Liver (tissue), 9 donors: ENCODE measurements around the gene SAMD4A. TPM values are rescaled to one million over a fixed set of nuclear protein-coding genes. Genes with fewer than 3 reads are reported as not detected.

ENCODE experiments used
- DNase-seq: peaks from one replicate; pipeline ENCODE4 v3.0.0-alpha.2; 2017; ENCODE audit warnings: low spot score
- H3K27ac ChIP-seq, 2 donors: one replicate each; pipeline ENCODE4 v1.7.0; 2013; ENCODE audit warnings: inconsistent platforms in 2 of 2, low read length in 2 of 2, control low read depth in 1 of 2, low read depth in 1 of 2, mild to moderate bottlenecking in 1 of 2
- H3K27me3 ChIP-seq, 4 donors: one replicate each; pipeline versions ENCODE4 v1.6.1 to v1.7.0; 2013; ENCODE audit warnings: low read length in 3 of 4, inconsistent platforms in 1 of 4, mild to moderate bottlenecking in 1 of 4, moderate library complexity in 1 of 4; ENCODE audit not compliant: control insufficient read depth in 4 of 4, insufficient read depth in 4 of 4
- H3K36me3 ChIP-seq, 4 donors: one replicate each; pipeline versions ENCODE4 v1.6.1 to v1.7.0; 2013; ENCODE audit warnings: low read length in 3 of 4, mild to moderate bottlenecking in 3 of 4, low read depth in 1 of 4, moderate library complexity in 1 of 4; ENCODE audit not compliant: control insufficient read depth in 4 of 4, insufficient read depth in 3 of 4
- H3K4me1 ChIP-seq, 4 donors: one replicate each; pipeline versions ENCODE4 v1.6.1 to v1.7.0; 2013; ENCODE audit warnings: low read length in 3 of 4, mild to moderate bottlenecking in 3 of 4, moderate library complexity in 1 of 4; ENCODE audit not compliant: control insufficient read depth in 4 of 4, insufficient read depth in 4 of 4
- H3K4me3 ChIP-seq, 3 donors: one replicate each; pipeline versions ENCODE4 v1.6.1 to v1.7.0; 2013; ENCODE audit warnings: low read length in 3 of 3, control low read depth in 1 of 3, low read depth in 1 of 3, mild to moderate bottlenecking in 1 of 3
- H3K9ac ChIP-seq, 2 donors: one replicate each; pipeline ENCODE4 v1.7.0; 2013; ENCODE audit warnings: low read length in 2 of 2, mild to moderate bottlenecking in 2 of 2, moderate library complexity in 2 of 2, control low read depth in 1 of 2, low read depth in 1 of 2
- H3K9me3 ChIP-seq, 4 donors: one replicate each; pipeline versions ENCODE4 v1.6.1 to v1.7.0; 2013; ENCODE audit warnings: low read length in 3 of 4; ENCODE audit not compliant: control insufficient read depth in 4 of 4
- EGR1 ChIP-seq, 2 donors: IDR thresholded peaks; 2 replicates each; pipeline ENCODE4 v1.6.1; 2016 to 2018; ENCODE audit warnings: antibody characterized with exemption in 2 of 2, low read depth in 2 of 2
- FOXA1 ChIP-seq: IDR thresholded peaks from 2 replicates; pipeline ENCODE4 v1.6.1; 2016; ENCODE audit warnings: antibody characterized with exemption
- FOXA2 ChIP-seq: IDR thresholded peaks from 2 replicates; pipeline ENCODE4 v1.6.1; 2016; ENCODE audit warnings: antibody characterized with exemption
- GABPA ChIP-seq, 2 donors: IDR thresholded peaks in 1 of 2; conservative IDR thresholded peaks in 1 of 2; 2 replicates each; pipeline ENCODE4 v1.6.1; 2016; ENCODE audit warnings: antibody characterized with exemption in 2 of 2, mild to moderate bottlenecking in 1 of 2, moderate library complexity in 1 of 2
- HNF4A ChIP-seq, 2 donors: conservative IDR thresholded peaks; 2 replicates each; pipeline ENCODE4 v1.6.1; 2016; ENCODE audit warnings: antibody characterized with exemption in 2 of 2, mild to moderate bottlenecking in 2 of 2
- HNF4G ChIP-seq: IDR thresholded peaks from 2 replicates; pipeline ENCODE4 v1.6.1; 2016; ENCODE audit warnings: antibody characterized with exemption
- JUND ChIP-seq, 2 donors: IDR thresholded peaks; 2 replicates each; pipeline ENCODE4 v1.6.1; 2016; ENCODE audit warnings: antibody characterized with exemption in 2 of 2
- MAX ChIP-seq: IDR thresholded peaks from 2 replicates; pipeline ENCODE4 v1.6.1; 2016; ENCODE audit warnings: antibody characterized with exemption
- NR2F2 ChIP-seq: IDR thresholded peaks from 2 replicates; pipeline ENCODE4 v1.6.1; 2016; ENCODE audit warnings: antibody characterized with exemption
- RAD21 ChIP-seq, 2 donors: IDR thresholded peaks; 2 replicates each; pipeline ENCODE4 v1.6.1; 2016; ENCODE audit warnings: antibody characterized with exemption in 2 of 2, mild to moderate bottlenecking in 2 of 2
- REST ChIP-seq: IDR thresholded peaks from 2 replicates; pipeline ENCODE4 v1.6.1; 2016; ENCODE audit warnings: antibody characterized with exemption, mild to moderate bottlenecking
- RXRA ChIP-seq, 2 donors: IDR thresholded peaks; 2 replicates each; pipeline ENCODE4 v1.6.1; 2017 to 2018; ENCODE audit warnings: antibody characterized with exemption in 2 of 2, mild to moderate bottlenecking in 1 of 2
- SP1 ChIP-seq: IDR thresholded peaks from 2 replicates; pipeline ENCODE4 v1.6.1; 2018; ENCODE audit warnings: antibody characterized with exemption, mild to moderate bottlenecking
- YY1 ChIP-seq: IDR thresholded peaks from 2 replicates; pipeline ENCODE4 v1.6.1; 2016; ENCODE audit warnings: antibody characterized with exemption, mild to moderate bottlenecking
- ZBTB33 ChIP-seq: IDR thresholded peaks from 2 replicates; pipeline ENCODE4 v1.6.1; 2016; ENCODE audit warnings: antibody characterized with exemption
- WGBS: extraction: QIAGEN DNeasy Blood & Tissue Kit; methylation state at CpG from one replicate; pipeline ENCODE4 v1.1.7; 2013; 5-methylcytosine and 5-hydroxymethylcytosine counted together
- polyA plus RNA-seq, 2 donors: library from polyadenylated mRNA; stranded (reverse) in 1 of 2; unstranded in 1 of 2; fragments of 200-250 nt in 1 of 2; fragments of >200 nt in 1 of 2; fragmentation: Nextera tagmentation in 1 of 2; extraction: Ambion mirVana in 1 of 2; gene quantifications; one replicate each; pipeline versions ENCODE4 v1.2.1 to v1.2.3, GENCODE V29; 2013 to 2015
- total RNA-seq, 2 donors: library from RNA; depleted of rRNA; stranded (reverse); fragments of >200 nt; gene quantifications; one replicate each; pipeline ENCODE4 v1.2.3, GENCODE V29; 2014
- TF ChIP-seq, protein P1 (sequence below): fragments of 150-350 bp; IDR thresholded peaks from 2 replicates; pipeline ENCODE4 v1.5.1; 2017; ENCODE audit warnings: improper control_type of control experiment, low read depth, low read length; ENCODE audit not compliant: missing input control
- TF ChIP-seq, protein P2 (sequence below): IDR thresholded peaks from 2 replicates; pipeline ENCODE4 v1.6.1; 2016; ENCODE audit warnings: antibody characterized with exemption
- donor health status: healthy.
- donor health status: healthy.
- donor health status: healthy.
- donor health status: healthy.
- donor health status: healthy.

SAMD4A gene
- total and polyA plus RNA-seq, 4 donors: 4.3 to 17.8 (median 8.1) TPM

DNA sequence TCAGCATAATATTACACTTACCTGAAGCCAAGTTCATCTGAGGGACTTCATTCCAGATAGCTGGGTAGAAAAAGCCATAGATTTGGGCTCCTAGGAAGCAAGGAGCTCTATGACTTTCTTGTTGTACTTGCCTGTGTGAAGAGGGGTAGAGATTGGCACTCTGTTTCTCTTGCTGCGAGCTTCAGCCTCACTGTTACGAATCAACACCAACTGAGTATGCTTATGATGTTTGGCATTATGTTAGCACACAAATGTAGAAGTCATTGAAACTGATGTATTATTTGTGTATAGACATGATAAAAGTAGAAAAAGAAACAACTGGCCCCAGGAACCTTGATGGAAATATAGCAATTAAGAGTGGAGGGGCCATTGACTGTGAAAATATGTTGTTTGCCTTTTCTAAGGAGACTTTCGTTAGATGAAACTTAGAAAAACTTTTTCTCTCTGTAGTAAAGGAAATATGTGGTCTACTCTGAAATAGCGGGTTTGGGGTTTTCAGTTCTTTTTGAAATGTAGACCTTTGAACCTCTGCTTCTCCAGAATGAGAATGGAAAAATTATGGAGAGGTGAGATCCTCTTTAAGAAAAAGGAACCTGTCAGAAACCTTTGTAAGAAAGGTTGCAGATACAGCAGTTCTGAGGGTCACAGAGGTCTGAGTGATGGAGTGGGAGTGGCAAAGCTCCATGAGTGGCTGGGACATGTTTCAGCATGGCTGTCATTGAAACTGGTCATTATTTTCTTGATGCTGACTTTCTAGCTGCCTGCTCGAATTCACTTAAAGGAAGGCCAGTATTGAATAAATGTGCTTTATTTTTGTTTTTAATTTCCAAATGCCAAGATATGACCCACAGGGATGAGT, 175.8 kb downstream of the SAMD4A start:
- WGBS: 93% methylated on average over 5 of the region's 5 CpGs
- peaks cover 0 to 10% (median 2%) of the 10 kb centered on the region in 4 donors for H3K36me3 ChIP-seq
- TF ChIP-seq RAD21 (IDR thresholded peaks at IDR 0.05): no peak
- TF ChIP-seq GABPA (IDR thresholded peaks at IDR 0.05 in 1 of 2, conservative IDR thresholded peaks at IDR 0.05 in 1 of 2): no peak
- TF ChIP-seq NR2F2: no peak
- no peak for TF ChIP-seq JUND (IDR thresholded peaks at IDR 0.05)
- TF ChIP-seq EGR1 (IDR thresholded peaks at IDR 0.05; ENCODE audit: low read depth in 2 of 2): no peak
- no peak for TF ChIP-seq FOXA1
- TF ChIP-seq, protein P1, sequence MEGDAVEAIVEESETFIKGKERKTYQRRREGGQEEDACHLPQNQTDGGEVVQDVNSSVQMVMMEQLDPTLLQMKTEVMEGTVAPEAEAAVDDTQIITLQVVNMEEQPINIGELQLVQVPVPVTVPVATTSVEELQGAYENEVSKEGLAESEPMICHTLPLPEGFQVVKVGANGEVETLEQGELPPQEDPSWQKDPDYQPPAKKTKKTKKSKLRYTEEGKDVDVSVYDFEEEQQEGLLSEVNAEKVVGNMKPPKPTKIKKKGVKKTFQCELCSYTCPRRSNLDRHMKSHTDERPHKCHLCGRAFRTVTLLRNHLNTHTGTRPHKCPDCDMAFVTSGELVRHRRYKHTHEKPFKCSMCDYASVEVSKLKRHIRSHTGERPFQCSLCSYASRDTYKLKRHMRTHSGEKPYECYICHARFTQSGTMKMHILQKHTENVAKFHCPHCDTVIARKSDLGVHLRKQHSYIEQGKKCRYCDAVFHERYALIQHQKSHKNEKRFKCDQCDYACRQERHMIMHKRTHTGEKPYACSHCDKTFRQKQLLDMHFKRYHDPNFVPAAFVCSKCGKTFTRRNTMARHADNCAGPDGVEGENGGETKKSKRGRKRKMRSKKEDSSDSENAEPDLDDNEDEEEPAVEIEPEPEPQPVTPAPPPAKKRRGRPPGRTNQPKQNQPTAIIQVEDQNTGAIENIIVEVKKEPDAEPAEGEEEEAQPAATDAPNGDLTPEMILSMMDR: no peak
- TF ChIP-seq ZBTB33: no peak
- TF ChIP-seq SP1: no peak
- no peak for TF ChIP-seq REST
- TF ChIP-seq, protein P2, sequence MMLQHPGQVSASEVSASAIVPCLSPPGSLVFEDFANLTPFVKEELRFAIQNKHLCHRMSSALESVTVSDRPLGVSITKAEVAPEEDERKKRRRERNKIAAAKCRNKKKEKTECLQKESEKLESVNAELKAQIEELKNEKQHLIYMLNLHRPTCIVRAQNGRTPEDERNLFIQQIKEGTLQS: no peak
- TF ChIP-seq FOXA2: no peak
- no peak for TF ChIP-seq RXRA (IDR thresholded peaks at IDR 0.05)
- no peak for TF ChIP-seq YY1
- TF ChIP-seq HNF4G: no peak
- TF ChIP-seq HNF4A (conservative IDR thresholded peaks at IDR 0.05): no peak
- TF ChIP-seq MAX: no peak
- H3K9ac ChIP-seq: no peak overlapping the region
- H3K27ac ChIP-seq: no peak overlapping the region
- no peak for DNase-seq
- H3K9me3 ChIP-seq: no peaks in the 10 kb centered on the region
- no peaks in the 10 kb centered on the region for H3K27me3 ChIP-seq
- H3K4me1 ChIP-seq: peaks cover 0 to 3% (median 0%) of the 10 kb centered on the region in 4 donors
- H3K4me3 ChIP-seq: no peak overlapping the region
